ENCODE results near the gene BCAR3.

BCAR3 gene

GRCh38 chr1:93532780-93533378 is 148.8 kb downstream of the BCAR3 start:
- H3K27ac Mint-ChIP-seq, result no peak overlapping the region
- DNase-seq, result no peak
- H3K27me3 Mint-ChIP-seq, result peaks cover 15 to 27% of the 10 kb centered on the region in 2 donors
- H3K4me3 Mint-ChIP-seq, result no peak overlapping the region
- no peaks in the 10 kb centered on the region for H3K9me3 Mint-ChIP-seq
- H3K4me1 Mint-ChIP-seq (ENCODE audit: low read depth in 2 of 2), result no peaks in the 10 kb centered on the region
- no peak for ATAC-seq (replicated peaks)
- no peaks in the 10 kb centered on the region for H3K36me3 Mint-ChIP-seq (ENCODE audit: insufficient read depth)

- Mint-ChIP-seq H3K9me3 (no peaks in the 10 kb centered on the region), H3K27ac (no peak overlapping the region), H3K4me1 (ENCODE audit: low read depth in 2 of 2) (no peaks in the 10 kb centered on the region), H3K27me3 (peaks cover 23 to 33% of the 10 kb centered on the region in 2 donors), H3K4me3 (no peak overlapping the region), H3K36me3 (ENCODE audit: insufficient read depth) (no peaks in the 10 kb centered on the region)
- no peak for ATAC-seq (replicated peaks)
- DNase-seq, result no peak
Observed at GRCh38 chr1:93531193-93531592, 150.4 kb downstream of the BCAR3 start.

DNA sequence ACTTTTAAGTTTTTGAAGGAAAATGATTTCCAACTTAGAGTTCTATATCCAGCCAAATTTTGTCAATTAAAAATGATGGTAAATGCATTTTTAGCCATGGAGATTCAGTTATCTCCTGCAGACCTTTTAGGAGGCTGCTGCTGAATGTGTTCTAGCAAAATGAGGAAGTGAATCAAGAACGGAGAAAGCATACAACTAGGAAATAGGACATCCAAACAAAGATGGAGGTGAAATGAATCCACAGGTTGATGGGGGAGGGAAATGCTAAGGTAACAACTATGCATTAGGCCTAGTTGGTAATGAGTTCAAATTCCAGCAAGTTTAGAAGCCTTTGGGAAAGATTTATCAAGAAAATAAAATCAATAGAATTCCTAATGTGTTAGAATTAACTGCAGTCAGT is 153.2 kb downstream of the BCAR3 start:
- Mint-ChIP-seq H3K36me3 (ENCODE audit: insufficient read depth) (no peaks in the 10 kb centered on the region), H3K4me1 (ENCODE audit: low read depth in 2 of 2) (no peaks in the 10 kb centered on the region), H3K27me3 (peaks cover 35 to 44% of the 10 kb centered on the region in 2 donors), H3K27ac (no peak overlapping the region), H3K9me3 (no peaks in the 10 kb centered on the region), H3K4me3 (no peak overlapping the region)
- no peak for ATAC-seq (replicated peaks)
- no peak for DNase-seq

DNA sequence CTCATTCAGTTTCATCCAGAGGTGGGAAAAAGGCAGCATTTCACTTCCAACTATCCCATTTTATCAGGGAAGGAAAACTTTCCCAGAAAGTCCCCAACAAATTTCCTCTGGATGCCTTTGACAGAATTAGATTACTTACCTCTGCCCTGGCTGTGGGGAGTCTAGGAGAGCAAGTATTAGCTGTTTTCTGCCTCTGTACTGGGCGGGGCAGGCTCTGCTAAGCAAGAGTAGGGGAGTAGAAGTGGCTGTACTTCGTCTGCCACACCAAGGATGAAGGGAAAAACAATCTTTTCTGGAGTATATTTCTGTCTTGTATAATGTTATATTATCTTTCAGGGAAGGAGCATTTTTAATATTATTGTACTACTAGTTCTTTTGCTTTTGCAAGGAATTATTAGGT is 155.2 kb downstream of the BCAR3 start:
- Mint-ChIP-seq H3K9me3 (no peaks in the 10 kb centered on the region), H3K36me3 (ENCODE audit: insufficient read depth) (no peaks in the 10 kb centered on the region), H3K4me3 (no peak overlapping the region), H3K27ac (no peak overlapping the region), H3K4me1 (ENCODE audit: low read depth in 2 of 2) (no peaks in the 10 kb centered on the region), H3K27me3 (peaks cover 35 to 52% of the 10 kb centered on the region in 2 donors)
- no peak for ATAC-seq (replicated peaks)
- no peak for DNase-seq

DNA sequence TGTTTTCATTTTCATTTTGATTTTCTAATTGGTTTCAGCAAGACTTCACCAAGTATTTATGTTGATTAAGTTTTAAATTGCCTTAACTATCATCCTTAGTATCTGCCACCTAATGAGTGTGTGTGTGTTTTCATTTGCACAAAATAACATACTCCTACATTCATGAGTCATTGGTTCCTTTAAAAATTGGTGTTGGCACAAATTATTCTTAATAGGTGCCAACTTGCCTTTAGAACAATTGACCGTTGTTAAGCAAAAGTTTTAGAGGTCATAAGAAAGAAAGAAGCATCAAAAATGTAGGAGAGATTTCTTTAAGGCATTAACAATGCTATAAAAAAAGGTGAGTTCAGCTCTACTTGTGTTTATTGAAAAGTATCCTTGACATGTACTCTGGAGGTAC is 156.2 kb downstream of the BCAR3 start:
- ATAC-seq (replicated peaks) (no peak), DNase-seq (no peak)
- Mint-ChIP-seq H3K27ac (no peak overlapping the region), H3K4me3 (no peak overlapping the region), H3K27me3 (peaks cover 44 to 50% of the 10 kb centered on the region in 2 donors), H3K9me3 (no peaks in the 10 kb centered on the region), H3K4me1 (ENCODE audit: low read depth in 2 of 2) (no peaks in the 10 kb centered on the region), H3K36me3 (ENCODE audit: insufficient read depth) (no peaks in the 10 kb centered on the region)

DNA sequence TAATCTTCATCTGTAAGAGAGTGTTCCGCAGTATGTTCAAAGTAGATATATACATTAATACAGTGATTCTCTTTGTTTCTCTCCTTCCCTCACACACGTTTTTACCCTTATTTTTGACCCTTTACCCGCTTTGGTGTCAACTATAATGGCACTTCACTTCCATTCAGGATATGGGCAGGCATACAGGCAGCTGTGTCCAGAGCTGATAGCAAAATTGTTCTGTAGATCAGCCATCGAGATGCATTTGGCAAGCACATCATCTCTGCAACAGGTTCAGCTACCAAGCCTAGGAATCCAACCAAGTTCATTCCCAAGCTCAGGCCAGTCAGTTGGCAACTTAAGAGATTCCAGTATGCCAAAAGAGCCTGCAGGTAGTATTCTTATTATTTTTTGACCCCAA is 158.9 kb downstream of the BCAR3 start:
- ATAC-seq (replicated peaks) (no peak), DNase-seq (no peak)
- Mint-ChIP-seq H3K27ac (no peak overlapping the region), H3K4me3 (no peak overlapping the region), H3K4me1 (ENCODE audit: low read depth in 2 of 2) (no peaks in the 10 kb centered on the region), H3K9me3 (no peaks in the 10 kb centered on the region), H3K27me3 (peaks cover 35 to 37% of the 10 kb centered on the region in 2 donors), H3K36me3 (ENCODE audit: insufficient read depth) (no peaks in the 10 kb centered on the region)

DNA sequence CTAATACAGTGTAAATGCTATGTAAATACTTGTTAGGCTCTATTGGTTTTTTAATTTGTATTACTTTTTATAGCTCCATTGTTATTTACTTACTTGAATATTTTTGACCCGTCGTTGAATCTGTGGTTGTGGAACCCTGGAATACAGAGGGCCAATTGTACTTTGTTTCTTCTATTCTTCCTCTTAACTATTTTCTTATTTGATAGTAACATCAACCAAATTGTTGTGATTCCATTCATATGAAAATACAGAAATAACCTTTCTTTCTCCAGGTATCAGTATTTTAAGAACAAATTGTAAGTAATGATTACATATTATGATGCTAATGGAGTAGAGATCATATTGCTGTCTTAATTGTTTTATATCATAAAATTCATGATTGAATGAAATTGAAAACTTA is 160.0 kb downstream of the BCAR3 start:
- H3K9me3 Mint-ChIP-seq, result no peaks in the 10 kb centered on the region
- no peaks in the 10 kb centered on the region for H3K36me3 Mint-ChIP-seq (ENCODE audit: insufficient read depth)
- H3K27ac Mint-ChIP-seq, result no peak overlapping the region
- no peak overlapping the region for H3K4me3 Mint-ChIP-seq
- peaks cover 26 to 27% of the 10 kb centered on the region in 2 donors for H3K27me3 Mint-ChIP-seq
- DNase-seq, result no peak
- no peak for ATAC-seq (replicated peaks)
- H3K4me1 Mint-ChIP-seq (ENCODE audit: low read depth in 2 of 2), result no peaks in the 10 kb centered on the region

DNA sequence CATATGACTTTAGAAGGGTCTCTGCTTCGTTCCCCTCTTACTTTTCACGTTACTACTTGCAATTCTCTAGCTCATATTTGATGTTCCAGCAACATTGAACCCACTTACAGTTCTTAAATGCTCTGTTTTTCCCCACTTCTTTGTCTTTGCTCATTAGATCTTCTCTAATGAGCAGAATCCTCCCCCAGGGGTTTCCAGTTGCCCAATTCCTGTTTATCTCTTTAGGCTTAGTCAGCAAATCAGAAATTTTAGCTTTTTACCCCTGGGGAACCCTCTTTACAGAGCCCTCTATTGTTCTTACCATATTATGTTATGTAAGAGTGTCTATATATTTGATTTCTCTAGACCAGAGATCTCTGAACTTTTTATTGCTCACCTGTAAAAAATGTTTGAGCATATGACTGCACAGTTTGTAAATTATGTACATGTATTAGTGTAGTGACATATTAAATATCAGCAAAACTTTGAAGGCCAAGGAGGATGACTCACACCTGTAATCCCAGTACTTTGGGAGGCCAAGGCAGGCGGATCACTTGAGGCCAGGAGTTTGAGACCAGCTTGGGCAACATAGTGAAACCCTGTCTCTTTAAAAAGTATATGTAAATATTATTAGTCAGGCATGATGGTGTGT is 162.3 kb downstream of the BCAR3 start:
- H3K4me1 Mint-ChIP-seq (ENCODE audit: low read depth in 2 of 2), result no peaks in the 10 kb centered on the region
- ATAC-seq (replicated peaks) (no peak), DNase-seq (no peak)
- no peaks in the 10 kb centered on the region for H3K36me3 Mint-ChIP-seq (ENCODE audit: insufficient read depth)
- no peak overlapping the region for H3K4me3 Mint-ChIP-seq
- no peak overlapping the region for H3K27ac Mint-ChIP-seq
- H3K27me3 Mint-ChIP-seq, result peaks cover 9 to 10% of the 10 kb centered on the region in 2 donors
- no peaks in the 10 kb centered on the region for H3K9me3 Mint-ChIP-seq

DNA sequence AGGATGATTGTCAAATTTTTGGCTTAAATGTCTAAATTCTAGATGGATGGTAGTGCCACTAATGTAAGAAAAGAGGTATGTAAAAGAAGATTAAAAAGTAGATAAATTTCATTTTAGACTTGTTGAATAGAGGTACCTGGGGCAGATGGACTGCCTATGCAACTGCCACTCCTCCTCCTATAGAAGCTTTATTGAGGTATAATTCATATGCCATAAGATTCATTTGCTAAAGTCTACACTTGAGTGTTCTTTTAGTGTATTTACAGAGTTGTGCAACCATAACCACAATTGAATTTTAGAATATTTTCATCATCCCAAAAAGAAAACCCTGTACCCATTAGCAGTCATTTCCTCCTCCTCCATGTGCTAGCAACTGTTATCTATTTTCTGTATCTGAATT is 163.1 kb downstream of the BCAR3 start:
- H3K27me3 Mint-ChIP-seq, result peaks cover 9 to 10% of the 10 kb centered on the region in 2 donors
- ATAC-seq (replicated peaks) (no peak), DNase-seq (no peak)
- H3K27ac Mint-ChIP-seq, result no peak overlapping the region
- no peaks in the 10 kb centered on the region for H3K4me1 Mint-ChIP-seq (ENCODE audit: low read depth in 2 of 2)
- H3K36me3 Mint-ChIP-seq (ENCODE audit: insufficient read depth), result no peaks in the 10 kb centered on the region
- no peaks in the 10 kb centered on the region for H3K9me3 Mint-ChIP-seq
- no peak overlapping the region for H3K4me3 Mint-ChIP-seq

DNA sequence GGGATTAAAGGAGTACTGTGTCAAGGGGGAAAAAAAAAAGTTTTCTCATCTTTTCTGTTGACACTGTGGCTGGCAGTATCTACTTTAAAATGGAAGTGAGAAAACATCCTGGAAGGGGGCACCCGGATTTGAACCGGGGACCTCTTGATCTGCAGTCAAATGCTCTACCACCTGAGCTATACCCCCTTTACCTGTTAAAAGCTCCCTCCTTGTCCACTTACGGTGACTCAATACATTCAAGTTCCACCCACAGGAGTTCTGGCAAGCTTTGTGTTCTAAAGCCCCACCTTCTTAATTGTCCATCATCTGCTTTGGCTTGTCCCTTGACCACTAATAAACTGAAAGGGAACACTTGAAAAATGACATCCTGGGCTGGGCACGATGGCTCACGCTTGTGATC is 165.5 kb downstream of the BCAR3 start:
- Mint-ChIP-seq H3K4me3 (no peak overlapping the region), H3K36me3 (ENCODE audit: insufficient read depth) (no peaks in the 10 kb centered on the region), H3K9me3 (no peaks in the 10 kb centered on the region), H3K4me1 (ENCODE audit: low read depth in 2 of 2) (no peaks in the 10 kb centered on the region), H3K27me3 (peaks cover 2 to 7% of the 10 kb centered on the region in 2 donors), H3K27ac (no peak overlapping the region)
- DNase-seq, result no peak
- no peak for ATAC-seq (replicated peaks)

All from effector memory CD8-positive, alpha-beta T cell (primary cell).